KOPT-K1 (cell line): Measurements from ENCODE around the gene MED20.

ENCODE experiments used
- H3K27ac ChIP-seq: fragments of 200-600 bp; sonication (generic); 2 replicates; pipeline ENCODE4 v1.5.1; 2016; ENCODE audit warnings: antibody characterized with exemption, mild to moderate bottlenecking, low read depth, low read length; ENCODE audit not compliant: poor library complexity, severe bottlenecking
- H3K36me3 ChIP-seq: fragments of 200-600 bp; sonication (generic); 2 replicates; pipeline ENCODE4 v1.5.1; 2017; ENCODE audit warnings: antibody characterized with exemption, mild to moderate bottlenecking, low read length, moderate library complexity; ENCODE audit not compliant: insufficient read depth
- H3K9me3 ChIP-seq: fragments of 200-600 bp; sonication (generic); 2 replicates; pipeline ENCODE4 v1.5.1; 2017; ENCODE audit warnings: antibody characterized with exemption, low read length, mild to moderate bottlenecking; ENCODE audit not compliant: insufficient read depth, poor library complexity, severe bottlenecking

MED20 gene

GRCh38 chr6:41896281-41896680 lies 24.7 kb downstream of the MED20 start:
- no peaks in the 10 kb centered on the region for H3K9me3 ChIP-seq
- H3K36me3 ChIP-seq = peaks cover 20% of the 10 kb centered on the region
- H3K27ac ChIP-seq = peak overlapping the region; percentile 89

- peaks cover 20% of the 10 kb centered on the region; the same call in 1 of the 2 replicates for H3K36me3 ChIP-seq
- H3K27ac ChIP-seq = peak within 1 kb of the TSS; percentile 89
- H3K9me3 ChIP-seq = no peaks in the 10 kb centered on the region
Measured at GRCh38 chr6:41895300-41896233, 25.4 kb downstream of the MED20 start, which contains the start of gene USP49. USP49 (minus strand) TSS chr6:41895375; CDS start chr6:41806983, 88,392 bp downstream.

- Histone ChIP-seq H3K27ac (peak overlapping the region; percentile 89), H3K36me3 (peaks cover 21% of the 10 kb centered on the region), H3K9me3 (no peaks in the 10 kb centered on the region)
Measured at GRCh38 chr6:41894366-41895299, 26.3 kb downstream of the MED20 start.

GRCh38 chr6:41892921-41893564 lies 27.9 kb downstream of the MED20 start:
- no peaks in the 10 kb centered on the region for H3K9me3 ChIP-seq
- peak overlapping the region; percentile 89 for H3K27ac ChIP-seq
- H3K36me3 ChIP-seq = peaks cover 22% of the 10 kb centered on the region

GRCh38 chr6:41887331-41887751 lies 33.6 kb downstream of the MED20 start:
- H3K9me3 ChIP-seq = no peaks in the 10 kb centered on the region
- H3K27ac ChIP-seq = no peak overlapping the region
- peaks cover 56% of the 10 kb centered on the region for H3K36me3 ChIP-seq

GRCh38 chr6:41885930-41886329 lies 35.0 kb downstream of the MED20 start:
- peaks cover 54% of the 10 kb centered on the region for H3K36me3 ChIP-seq
- H3K9me3 ChIP-seq = no peaks in the 10 kb centered on the region
- H3K27ac ChIP-seq = no peak overlapping the region

GRCh38 chr6:41884957-41885356 lies 36.0 kb downstream of the MED20 start:
- no peak overlapping the region for H3K27ac ChIP-seq
- H3K9me3 ChIP-seq = no peaks in the 10 kb centered on the region
- peaks cover 45% of the 10 kb centered on the region for H3K36me3 ChIP-seq

GRCh38 chr6:41881506-41881905 lies 39.4 kb downstream of the MED20 start:
- peaks cover 34% of the 10 kb centered on the region for H3K36me3 ChIP-seq
- no peak overlapping the region for H3K27ac ChIP-seq
- no peaks in the 10 kb centered on the region for H3K9me3 ChIP-seq

GRCh38 chr6:41878961-41879405 lies 42.0 kb downstream of the MED20 start:
- H3K27ac ChIP-seq = no peak overlapping the region
- H3K9me3 ChIP-seq = no peaks in the 10 kb centered on the region
- H3K36me3 ChIP-seq = peaks cover 15% of the 10 kb centered on the region; the same call in 1 of the 2 replicates

- H3K9me3 ChIP-seq = no peaks in the 10 kb centered on the region
- H3K27ac ChIP-seq = no peak overlapping the region
- H3K36me3 ChIP-seq = peaks cover 16% of the 10 kb centered on the region
Measured at GRCh38 chr6:41878246-41878645, 42.7 kb downstream of the MED20 start.

GRCh38 chr6:41877051-41877680 lies 43.8 kb downstream of the MED20 start:
- no peaks in the 10 kb centered on the region for H3K9me3 ChIP-seq
- H3K36me3 ChIP-seq = peaks cover 17% of the 10 kb centered on the region
- H3K27ac ChIP-seq = no peak overlapping the region

- H3K27ac ChIP-seq = no peak overlapping the region
- H3K36me3 ChIP-seq = peaks cover 41% of the 10 kb centered on the region
- H3K9me3 ChIP-seq = no peaks in the 10 kb centered on the region
Measured at GRCh38 chr6:41874741-41875140, 46.2 kb downstream of the MED20 start.

- Histone ChIP-seq H3K27ac (no peak overlapping the region), H3K36me3 (peaks cover 50% of the 10 kb centered on the region), H3K9me3 (no peaks in the 10 kb centered on the region)
Measured at GRCh38 chr6:41872147-41872546, 48.8 kb downstream of the MED20 start.

GRCh38 chr6:41871691-41872090 lies 49.2 kb downstream of the MED20 start:
- Histone ChIP-seq H3K36me3 (peaks cover 50% of the 10 kb centered on the region), H3K27ac (no peak overlapping the region), H3K9me3 (no peaks in the 10 kb centered on the region)
